GM10248 (cell line): ENCODE measurements around the gene BPIFB2.

ENCODE experiments used
- CTCF ChIA-PET: fragments of 300-600 bp; sonication (Branson Sonifier 250); formaldehyde crosslinking; extraction: SDS; loops from one replicate; lab custom pipeline; 2021; ENCODE audit warnings: antibody characterized with exemption; lab: Yijun Ruan, JAX
- POLR2A ChIA-PET: fragments of 350-650 bp; sonication (Branson Sonifier 250); formaldehyde crosslinking; extraction: SDS; loops from one replicate; lab custom pipeline; 2020; ENCODE audit warnings: antibody characterized with exemption; lab: Yijun Ruan, JAX
- DNase-seq: peaks from one replicate; pipeline ENCODE4 v3.0.0; 2012; ENCODE audit errors: extremely low spot score
- TF ChIP-seq, protein P1 (sequence below): IDR thresholded peaks from 2 replicates; pipeline ENCODE4 v1.5.1; 2012; ENCODE audit warnings: mild to moderate bottlenecking, low read depth; ENCODE audit errors: extremely low read depth, missing control alignments, control extremely low read depth

BPIFB2 gene

DNA sequence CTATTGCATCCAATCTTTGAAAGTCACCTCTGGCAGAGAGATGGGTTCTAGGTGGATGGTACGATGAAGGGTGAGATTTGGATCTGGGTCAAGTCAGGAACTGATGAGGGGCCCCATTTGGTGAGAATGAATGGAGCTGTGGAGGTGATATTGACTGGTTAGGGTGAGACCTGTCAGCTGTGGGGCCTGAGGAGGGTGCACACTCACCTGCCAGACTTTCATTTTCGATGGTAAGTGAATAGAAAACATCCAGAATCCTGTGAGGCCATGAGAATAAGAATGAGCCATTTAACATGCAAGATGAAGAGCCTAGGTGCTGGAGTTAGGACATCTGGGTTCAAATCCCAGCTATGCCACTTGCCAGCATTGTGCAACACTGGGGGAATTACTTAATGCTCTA is 10.1 kb upstream of the BPIFB2 start:
- POLR2A ChIA-PET: no interaction called here
- TF ChIP-seq, protein P1, sequence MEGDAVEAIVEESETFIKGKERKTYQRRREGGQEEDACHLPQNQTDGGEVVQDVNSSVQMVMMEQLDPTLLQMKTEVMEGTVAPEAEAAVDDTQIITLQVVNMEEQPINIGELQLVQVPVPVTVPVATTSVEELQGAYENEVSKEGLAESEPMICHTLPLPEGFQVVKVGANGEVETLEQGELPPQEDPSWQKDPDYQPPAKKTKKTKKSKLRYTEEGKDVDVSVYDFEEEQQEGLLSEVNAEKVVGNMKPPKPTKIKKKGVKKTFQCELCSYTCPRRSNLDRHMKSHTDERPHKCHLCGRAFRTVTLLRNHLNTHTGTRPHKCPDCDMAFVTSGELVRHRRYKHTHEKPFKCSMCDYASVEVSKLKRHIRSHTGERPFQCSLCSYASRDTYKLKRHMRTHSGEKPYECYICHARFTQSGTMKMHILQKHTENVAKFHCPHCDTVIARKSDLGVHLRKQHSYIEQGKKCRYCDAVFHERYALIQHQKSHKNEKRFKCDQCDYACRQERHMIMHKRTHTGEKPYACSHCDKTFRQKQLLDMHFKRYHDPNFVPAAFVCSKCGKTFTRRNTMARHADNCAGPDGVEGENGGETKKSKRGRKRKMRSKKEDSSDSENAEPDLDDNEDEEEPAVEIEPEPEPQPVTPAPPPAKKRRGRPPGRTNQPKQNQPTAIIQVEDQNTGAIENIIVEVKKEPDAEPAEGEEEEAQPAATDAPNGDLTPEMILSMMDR: no peak
- DNase-seq: no peak
- CTCF ChIA-PET: no interaction called here

DNA sequence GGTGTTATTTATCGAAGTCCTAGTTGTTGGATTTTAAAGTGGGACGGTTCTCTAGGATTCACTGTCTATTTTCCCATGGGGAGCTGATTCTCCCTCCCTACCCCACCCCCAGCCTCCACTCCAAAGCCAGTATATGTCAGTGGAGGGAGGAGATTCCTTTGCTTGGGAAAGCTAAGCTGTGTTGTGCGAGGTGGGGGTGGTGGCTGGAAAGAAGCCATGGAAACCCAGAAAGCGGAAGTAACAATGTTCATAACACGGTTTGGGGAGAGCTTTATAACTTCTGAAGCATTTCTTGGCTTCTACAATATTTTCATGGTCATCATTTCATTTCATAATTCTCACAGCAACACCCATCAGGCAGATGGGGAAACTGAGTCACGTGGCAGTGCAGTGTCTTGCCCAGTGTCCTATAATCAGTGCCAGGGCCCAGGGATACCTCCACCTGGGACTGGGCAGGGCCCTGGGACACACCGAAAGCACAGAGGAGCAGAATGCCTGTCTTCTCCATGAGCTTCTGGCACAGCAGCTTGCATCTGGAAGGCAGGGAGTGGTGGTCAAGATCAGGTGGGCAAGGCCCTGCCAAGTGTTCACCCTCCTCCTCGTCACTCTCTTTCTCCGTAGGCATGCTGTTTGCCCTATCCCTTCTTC is 7.8 kb upstream of the BPIFB2 start:
- ChIA-PET CTCF (interaction anchor here (1.5 kb wide), 1 partner anchor 55 kb away, joined by 3 read pairs; no protein-coding TSS in a partner anchor), POLR2A (no interaction called here)
- DNase-seq: no peak
- TF ChIP-seq, protein P1: no peak

DNA sequence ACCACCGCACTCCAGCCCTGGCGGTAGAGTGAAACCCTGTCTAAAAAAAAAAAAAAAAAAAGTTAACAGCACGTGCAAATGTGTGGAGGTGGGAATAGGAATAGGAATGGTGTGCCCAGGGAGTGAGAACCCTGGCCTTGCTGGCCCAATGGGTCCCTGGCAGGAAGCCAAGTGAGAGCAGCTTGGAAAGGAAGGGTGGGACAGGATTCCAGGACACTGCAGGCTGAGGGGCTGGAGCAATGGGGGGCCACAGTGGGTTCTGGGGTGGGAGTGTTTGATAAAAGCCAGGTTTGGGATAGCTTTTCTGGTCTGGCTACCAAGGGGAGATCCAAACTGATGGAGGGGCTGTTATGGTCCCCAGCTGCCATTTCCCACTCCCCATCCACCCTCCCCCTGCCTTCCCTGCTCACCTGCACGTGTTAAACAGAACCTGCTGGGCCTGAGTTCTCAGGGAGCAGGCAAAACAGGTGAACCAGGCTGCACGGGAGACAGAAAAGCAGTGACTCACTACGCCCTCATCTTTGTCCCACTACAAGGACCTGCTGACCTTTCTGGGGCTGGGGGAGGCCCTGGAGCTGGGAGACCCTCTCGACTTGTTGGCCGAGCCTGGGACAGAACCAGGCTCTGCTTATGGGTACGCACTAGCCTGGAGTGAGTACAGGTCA is 6.6 kb upstream of the BPIFB2 start:
- POLR2A ChIA-PET: no interaction called here

DNA sequence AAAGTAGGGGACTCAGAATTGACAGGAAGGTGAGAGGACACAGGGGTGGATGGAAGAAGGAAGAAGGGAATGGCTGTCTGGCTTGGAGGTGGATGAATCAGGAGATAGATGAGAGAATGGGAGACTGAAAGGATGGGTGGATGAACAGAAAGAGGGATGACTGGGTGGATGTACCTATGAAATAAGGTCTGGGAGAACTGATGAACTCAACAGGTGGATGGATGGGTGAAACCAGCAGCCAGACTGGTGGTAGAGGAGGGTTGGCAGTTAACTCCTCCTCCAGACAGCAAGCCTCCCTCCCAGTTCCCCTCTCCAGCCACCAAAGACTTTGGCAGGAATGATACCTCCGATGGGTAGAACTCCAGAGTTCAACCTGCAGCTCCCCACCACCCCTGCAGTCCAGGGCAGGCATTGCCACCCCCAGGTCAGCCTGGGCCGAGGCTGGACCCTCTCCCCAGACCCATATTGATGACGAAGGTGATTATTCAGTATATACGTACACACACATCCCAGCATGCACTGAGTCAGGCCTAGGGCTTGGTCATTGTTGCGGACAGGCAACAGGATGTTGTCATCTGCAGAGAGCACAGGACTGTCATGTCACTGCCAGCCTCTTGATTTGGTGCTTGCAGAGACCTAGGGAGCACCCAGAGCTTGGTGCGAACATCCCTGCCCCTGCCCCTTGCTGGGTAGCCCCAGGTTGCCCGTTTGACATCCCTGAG is 5.3 kb upstream of the BPIFB2 start:
- TF ChIP-seq, protein P1: no peak
- no peak for DNase-seq
- ChIA-PET POLR2A (no interaction called here), CTCF (interaction anchor here (1.0 kb wide), 1 partner anchor 52 kb away, joined by 3 read pairs; no protein-coding TSS in a partner anchor)

More for the DNA sequence above, 6.6 kb upstream of the BPIFB2 start:
- TF ChIP-seq, protein P1: no peak
- no peak for DNase-seq
- CTCF ChIA-PET: no interaction called here

DNA sequence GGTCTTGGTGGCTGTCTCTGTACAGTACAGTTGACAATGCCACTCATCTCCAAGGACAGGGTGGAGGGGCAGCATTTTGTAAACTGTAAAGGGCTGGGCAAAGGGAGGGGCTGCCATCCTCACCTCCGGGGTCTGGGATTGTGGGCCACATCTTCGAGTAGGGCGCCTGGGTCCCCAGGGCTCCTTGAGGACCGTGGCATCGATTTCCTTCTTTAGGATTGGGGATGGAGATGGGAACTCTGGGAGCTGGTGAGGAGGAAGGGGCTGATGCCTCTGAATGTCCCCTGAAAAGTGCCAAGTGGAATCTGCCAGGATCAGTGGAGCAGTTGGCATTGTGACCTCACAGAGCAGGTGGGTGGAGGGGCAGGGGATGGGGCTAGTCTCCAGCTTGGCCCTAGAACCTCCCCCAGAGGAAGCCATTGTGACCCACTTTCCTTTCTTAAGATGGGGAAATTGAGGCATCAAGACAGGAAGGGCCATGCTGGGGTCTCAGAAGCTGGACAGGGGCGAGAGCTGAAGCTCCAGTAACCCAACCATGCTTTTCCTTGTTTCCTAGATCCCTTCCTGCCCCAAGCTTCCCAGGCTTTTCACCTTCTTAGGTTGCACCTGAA is 3.3 kb upstream of the BPIFB2 start, which contains the start of gene SUN5:
TSS of gene SUN5 (minus strand) at position 293 of the 611 bp plus-strand sequence. CDS start at position 200, 93 bp downstream.
- TF ChIP-seq, protein P1: no peak
- ChIA-PET POLR2A (no interaction called here), CTCF (interaction anchor here (0.8 to 2.7 kb wide), 7 partner anchors 9 to 214 kb away, joined by 3 to 7 read pairs (median 3); no protein-coding TSS in a partner anchor)
- no peak for DNase-seq

DNA sequence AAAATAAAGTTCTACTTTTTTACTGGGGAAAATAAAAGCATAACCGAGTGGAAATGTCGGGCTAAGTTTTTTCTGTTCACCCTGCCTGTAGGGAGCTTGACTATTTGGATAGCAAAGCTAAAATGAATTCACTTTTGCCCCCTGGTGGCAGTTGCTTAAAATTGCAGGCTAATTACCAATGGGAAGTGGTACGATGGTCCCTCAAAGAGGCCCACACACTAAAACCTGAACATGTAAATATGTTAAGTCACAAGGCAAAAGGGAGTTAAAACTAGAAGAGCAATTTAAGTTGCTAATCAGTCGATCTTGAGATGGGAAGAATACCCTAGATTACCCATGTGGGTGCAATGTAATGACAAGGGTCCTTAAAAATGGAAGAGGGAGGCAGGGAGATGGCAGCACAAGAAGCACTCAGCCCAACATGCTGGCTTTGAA is 2.4 kb upstream of the BPIFB2 start:
- DNase-seq: peak; percentile 43
- POLR2A ChIA-PET: no interaction called here

More for the DNA sequence above, 2.4 kb upstream of the BPIFB2 start:
- CTCF ChIA-PET: interaction anchor here (0.8 to 2.7 kb wide), 7 partner anchors 10 to 215 kb away, joined by 3 to 7 read pairs (median 3); no protein-coding TSS in a partner anchor
- TF ChIP-seq, protein P1: no peak
